GM23248 (cell line): ENCODE measurements around the gene METTL9.

Experiments used
- EZH2 ChIP-seq: fragments of 200-600 bp; sonication (generic); IDR thresholded peaks from 2 replicates; pipeline ENCODE4 v1.6.1; 2018; ENCODE audit warnings: antibody characterized with exemption, mild to moderate bottlenecking; ENCODE audit not compliant: insufficient read depth, poor library complexity, severe bottlenecking
- EZH2phosphoT487 ChIP-seq: fragments of 200-600 bp; sonication (generic); IDR thresholded peaks from 2 replicates; pipeline ENCODE4 v1.6.1; 2018; ENCODE audit warnings: antibody characterized with exemption, moderate library complexity, mild to moderate bottlenecking, low read depth; ENCODE audit not compliant: insufficient read depth

- TF ChIP-seq EZH2 (no peak), EZH2phosphoT487 (no peak)
Observed at GRCh38 chr16:21683184-21683583, 83.8 kb downstream of the METTL9 start.
